Stimulated activated CD8-positive, alpha-beta memory T cell treated with anti-CD3 and anti-CD28 coated beads, Interleukin-7, amount 100 ng/mL, for 1 hour (primary cell): ENCODE data around the gene CLOCK.
"Not testable (repeated sequence)": the region's sequence is repeated elsewhere in the genome, so short reads cannot be mapped to it uniquely, and the experiment has no call there.

Source experiments
- DNase-seq, 2 donors: peaks; one replicate each; pipeline ENCODE4 v3.0.0-alpha.2; 2020; ENCODE audit warnings: low read depth in 2 of 2

CLOCK gene, protein sequence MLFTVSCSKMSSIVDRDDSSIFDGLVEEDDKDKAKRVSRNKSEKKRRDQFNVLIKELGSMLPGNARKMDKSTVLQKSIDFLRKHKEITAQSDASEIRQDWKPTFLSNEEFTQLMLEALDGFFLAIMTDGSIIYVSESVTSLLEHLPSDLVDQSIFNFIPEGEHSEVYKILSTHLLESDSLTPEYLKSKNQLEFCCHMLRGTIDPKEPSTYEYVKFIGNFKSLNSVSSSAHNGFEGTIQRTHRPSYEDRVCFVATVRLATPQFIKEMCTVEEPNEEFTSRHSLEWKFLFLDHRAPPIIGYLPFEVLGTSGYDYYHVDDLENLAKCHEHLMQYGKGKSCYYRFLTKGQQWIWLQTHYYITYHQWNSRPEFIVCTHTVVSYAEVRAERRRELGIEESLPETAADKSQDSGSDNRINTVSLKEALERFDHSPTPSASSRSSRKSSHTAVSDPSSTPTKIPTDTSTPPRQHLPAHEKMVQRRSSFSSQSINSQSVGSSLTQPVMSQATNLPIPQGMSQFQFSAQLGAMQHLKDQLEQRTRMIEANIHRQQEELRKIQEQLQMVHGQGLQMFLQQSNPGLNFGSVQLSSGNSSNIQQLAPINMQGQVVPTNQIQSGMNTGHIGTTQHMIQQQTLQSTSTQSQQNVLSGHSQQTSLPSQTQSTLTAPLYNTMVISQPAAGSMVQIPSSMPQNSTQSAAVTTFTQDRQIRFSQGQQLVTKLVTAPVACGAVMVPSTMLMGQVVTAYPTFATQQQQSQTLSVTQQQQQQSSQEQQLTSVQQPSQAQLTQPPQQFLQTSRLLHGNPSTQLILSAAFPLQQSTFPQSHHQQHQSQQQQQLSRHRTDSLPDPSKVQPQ

DNA sequence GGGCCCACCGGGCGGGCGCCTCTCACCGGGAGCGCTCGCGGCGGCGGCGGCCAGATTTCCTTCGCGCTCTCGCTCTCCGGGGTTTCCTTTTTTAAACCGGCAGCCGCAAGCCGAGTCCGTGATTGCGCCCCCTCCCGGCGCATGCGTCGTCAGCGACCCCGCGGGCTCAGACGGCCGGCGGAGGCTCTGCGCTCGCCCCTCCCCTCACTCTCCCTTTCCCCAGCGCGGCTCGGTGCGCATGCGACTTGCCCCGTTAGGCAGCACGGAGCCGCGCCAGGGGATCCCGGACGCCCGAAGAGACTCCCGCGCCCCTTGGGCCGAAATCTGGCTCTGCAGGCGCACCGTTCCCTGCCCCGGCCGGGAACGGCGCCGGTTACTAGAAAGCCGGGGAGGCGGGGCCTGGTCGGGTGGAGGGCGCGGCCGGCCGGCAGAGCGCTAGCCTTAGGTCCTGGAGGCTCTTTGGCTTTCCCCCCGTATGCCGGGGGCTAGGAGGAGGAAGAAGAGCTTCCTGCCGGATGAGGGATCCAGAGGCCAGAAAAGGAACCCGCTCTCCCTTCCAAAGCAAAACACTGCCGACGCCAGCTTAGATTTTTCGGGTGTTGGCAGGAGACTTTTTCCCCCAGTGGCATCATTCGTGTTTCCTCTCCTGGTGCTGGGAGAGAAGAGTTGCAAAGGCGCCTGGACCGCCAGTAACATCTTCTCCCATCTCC lies at the start of gene CLOCK:
TSS of gene CLOCK (minus strand) at position 154 of the 710 bp plus-strand sequence. CDS start 64,124 bp downstream, outside the sequence.
- DNase-seq = peak; percentile 69

DNA sequence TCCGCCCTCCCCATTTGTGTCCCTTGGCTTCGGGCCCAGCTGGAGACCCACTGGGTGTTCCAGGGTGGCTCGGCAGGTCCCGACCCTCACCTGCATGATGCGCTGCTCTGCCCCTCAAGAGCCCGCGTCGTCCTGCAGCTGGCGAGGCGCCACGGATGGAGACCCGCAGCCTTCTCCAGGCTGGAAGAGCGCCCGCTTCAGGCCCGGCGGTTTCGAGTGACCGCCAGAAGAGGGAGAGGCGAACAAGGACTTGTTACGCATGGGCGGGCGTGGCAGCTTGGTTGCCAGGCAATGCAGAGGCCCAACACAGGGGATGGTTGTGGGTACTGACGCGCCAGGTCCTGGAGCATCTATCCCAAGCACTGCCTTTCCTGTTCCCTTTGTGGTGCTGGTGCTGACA lies 45.3 kb upstream of the CLOCK start, which contains the start of gene PDCL2:
TSS of gene PDCL2 (minus strand) at position 232 of the 400 bp plus-strand sequence. CDS start at position 96, 136 bp downstream.
- no peak for DNase-seq

DNA sequence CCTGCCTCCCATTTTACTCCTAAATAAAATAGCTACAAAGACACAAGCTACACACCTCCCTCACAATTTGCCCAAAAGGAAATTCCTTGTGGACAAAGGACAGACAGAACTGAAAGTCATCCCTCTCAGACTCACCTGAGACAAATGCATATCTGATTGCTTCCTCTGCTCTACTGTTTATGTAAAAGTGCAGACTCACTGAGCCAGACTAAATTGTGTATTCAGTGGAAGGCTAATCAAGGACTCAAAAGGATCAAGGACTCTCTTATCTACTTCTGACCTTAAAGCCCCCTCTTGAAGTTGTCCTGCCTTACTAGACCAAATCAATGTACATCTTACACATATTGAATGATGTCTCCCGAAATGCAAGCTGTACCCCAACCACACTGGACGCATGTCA lies 41.5 kb upstream of the CLOCK start:
- DNase-seq = no peak

DNA sequence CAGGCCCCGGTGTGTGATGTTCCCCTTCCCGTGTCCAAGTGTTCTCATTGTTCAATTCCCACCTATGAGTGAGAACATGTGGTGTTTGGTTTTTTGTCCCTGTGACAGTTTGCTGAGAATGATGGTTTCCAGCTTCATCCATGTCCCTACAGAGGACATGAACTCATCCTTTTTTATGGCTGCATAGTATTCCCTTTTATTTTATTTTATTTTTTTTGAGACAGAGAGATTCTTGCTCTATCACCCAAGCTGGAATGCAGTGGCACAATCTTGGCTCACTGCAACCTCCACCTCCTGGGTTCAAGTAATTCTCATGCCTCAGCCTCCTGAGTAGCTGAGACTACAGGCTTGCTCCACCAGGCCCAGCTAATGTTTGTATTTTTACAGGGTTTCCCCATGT lies 36.1 kb upstream of the CLOCK start:
- DNase-seq = not testable (repeated sequence)

DNA sequence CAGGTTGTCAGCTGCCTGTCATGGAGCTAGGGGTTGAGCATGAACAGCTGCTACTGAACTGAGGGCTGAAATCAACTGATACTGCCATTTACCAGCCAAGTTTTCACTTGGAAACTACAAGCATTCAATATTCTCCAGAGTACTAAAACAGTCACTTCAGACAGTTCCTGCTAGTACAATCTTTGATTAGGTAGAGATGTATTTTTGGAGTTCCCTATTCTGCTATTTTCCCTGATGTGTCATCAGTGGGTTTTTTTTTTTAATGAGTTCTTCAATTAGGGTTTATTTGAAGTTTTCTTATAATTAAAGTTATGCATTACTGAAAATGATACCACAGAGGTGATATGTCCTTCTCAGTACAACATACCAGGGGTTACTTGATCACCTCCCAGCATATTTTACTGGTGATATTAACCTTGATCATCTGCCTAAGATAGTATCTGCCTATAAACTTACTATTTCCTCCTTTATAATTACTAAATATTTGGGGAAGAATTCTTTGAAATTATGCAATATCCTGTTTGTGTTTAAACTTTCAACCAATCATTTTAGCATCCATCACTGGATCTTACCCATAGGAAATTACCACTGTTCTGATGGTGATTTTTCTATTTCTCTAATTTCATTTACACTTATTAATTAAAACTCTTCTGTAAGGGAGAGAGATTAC lies 31.8 kb upstream of the CLOCK start:
- DNase-seq = no peak

DNA sequence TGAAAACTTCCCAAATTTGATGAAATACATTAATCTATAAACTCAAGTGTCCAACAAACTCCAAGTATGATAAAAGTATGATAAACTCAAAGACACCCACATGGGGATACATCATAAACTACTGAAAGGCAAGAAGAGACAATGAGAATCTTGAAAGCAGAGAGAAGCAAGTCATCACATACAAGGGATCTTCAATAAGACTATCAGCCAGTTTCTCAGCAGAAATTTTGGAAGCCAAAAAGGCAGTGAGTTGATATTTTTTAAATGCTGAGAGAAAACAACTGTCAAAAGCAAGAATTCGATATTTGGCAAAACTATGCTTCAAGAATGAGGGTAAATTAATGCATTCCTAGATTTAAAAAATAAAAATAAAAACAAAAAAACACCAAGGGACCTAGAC lies 28.8 kb upstream of the CLOCK start:
- no peak for DNase-seq

DNA sequence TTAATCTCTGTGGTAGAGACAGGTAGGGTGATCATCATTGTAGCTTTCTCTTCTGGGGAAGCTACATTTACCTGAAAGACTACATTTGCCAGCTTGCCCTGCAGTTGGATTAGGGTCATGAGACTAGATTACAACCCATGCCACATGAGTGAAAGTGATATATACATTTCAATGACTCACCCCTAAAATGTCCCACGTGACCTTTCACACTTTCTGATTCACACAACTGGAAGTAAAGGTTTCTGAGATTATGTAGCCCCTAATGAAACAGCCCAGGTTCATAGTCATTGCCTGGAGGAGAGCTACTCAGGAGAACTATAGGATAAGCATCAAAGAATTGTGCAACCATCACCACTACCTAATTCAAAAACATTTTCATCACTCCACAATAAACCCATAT lies 27.5 kb upstream of the CLOCK start:
- no peak for DNase-seq

DNA sequence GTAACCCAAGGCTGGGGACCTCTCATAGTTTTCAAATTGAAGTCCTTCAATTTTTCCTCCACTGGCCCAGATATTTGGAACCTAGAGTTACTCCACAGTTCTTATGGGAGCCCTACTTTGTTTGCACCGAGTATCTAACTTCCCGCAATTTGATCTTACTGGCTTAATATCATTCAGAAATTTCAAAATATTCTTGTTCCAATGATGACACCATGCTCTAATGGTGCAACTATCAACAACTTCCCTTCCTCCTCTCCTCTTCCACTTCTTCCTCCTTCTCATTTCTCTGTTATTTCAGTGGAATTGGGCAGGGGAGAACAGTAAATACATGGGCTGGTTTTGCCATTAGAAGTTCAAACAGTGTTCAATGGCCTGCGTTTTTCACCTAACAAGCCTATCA lies 25.1 kb upstream of the CLOCK start:
- no peak for DNase-seq

DNA sequence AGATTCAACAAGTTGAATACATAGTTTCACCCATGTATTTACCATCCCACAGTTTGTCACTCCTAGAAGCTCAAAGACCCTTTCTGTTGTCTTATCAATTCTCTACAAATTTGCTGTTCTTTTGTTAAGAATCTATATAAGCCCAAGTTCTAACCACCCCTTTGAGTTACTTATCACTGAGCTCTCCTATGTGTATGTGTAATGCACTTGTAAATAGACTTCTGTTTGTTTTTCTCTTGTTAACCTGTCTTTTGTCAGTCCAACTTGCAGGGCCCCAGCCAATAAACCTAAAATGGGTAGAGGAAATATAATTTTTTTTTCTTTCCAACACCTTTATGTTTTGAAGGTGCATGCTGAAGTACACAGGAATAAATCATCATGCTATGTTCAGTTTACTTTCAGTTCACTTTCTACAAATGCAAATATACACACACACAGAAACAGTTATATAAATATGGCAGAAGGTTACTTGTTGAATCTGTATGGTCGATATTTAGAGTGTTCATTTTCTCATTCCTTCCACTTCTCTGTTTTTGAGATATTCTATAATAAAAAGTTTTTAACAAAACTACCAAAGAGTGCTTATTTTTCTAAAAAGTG lies 22.3 kb upstream of the CLOCK start:
- no peak for DNase-seq

DNA sequence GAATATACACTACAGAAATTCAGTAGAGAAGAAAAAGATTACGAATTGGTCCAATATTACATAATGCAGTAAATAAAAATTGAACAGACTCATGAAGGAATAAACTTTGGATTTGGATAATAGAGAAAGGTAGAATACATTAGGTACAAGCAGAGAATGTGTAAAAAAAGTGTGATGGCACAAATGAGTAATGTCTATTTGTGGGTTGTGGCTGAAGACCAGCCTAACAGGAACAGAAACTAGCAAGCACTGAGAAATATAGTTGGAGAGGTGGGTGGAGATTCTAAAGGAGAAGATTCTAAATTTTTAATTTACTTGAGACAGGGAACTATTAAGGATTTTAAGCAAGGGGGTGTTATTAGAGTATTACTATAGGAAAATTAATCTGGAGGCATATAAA lies 15.2 kb upstream of the CLOCK start:
- DNase-seq = no peak

DNA sequence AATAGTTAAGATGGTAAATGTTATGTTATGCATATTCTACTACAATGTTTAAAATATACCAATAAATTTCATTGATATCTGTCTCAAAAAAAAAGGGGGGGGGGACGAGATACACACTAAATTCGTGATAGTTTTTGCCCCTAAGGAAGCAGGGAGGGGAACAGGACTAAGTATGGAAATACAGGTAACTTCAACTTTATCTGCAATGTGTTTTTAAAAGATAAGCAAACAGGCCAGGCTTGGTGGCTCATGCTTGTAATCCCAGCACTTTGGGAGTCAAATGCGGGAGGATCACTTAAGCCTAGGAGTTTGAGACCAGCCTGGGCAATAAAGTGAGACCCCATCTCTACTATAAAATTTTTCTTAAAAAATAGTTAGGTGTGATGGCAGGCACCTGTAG lies 13.4 kb upstream of the CLOCK start:
- no peak for DNase-seq

DNA sequence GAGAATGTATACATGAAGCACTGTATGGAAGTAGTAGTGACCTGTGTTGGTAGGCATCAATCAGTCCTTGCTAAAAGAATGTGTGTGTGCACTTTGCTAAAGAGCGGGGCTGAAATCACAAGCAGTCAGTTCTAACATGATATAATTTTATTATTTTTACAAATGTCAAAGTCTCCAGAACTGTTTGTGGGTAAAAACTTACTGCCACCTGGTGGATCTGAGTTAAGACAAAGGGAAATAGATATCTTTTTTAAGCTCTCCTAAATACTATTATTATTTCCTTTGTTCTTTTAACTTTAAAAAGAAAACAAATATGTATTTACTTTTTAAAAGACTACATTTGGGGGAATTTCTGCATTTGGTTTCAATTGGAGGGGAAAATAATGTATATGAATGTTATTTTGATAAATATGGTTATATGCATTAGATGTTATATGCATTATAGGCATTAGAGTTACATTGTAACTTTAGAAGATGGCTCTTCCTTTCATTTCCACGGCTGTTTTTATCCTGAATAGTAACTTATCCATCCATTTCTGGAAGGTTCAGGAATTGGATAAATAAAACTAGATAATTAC lies 7.8 kb upstream of the CLOCK start:
- DNase-seq = no peak

DNA sequence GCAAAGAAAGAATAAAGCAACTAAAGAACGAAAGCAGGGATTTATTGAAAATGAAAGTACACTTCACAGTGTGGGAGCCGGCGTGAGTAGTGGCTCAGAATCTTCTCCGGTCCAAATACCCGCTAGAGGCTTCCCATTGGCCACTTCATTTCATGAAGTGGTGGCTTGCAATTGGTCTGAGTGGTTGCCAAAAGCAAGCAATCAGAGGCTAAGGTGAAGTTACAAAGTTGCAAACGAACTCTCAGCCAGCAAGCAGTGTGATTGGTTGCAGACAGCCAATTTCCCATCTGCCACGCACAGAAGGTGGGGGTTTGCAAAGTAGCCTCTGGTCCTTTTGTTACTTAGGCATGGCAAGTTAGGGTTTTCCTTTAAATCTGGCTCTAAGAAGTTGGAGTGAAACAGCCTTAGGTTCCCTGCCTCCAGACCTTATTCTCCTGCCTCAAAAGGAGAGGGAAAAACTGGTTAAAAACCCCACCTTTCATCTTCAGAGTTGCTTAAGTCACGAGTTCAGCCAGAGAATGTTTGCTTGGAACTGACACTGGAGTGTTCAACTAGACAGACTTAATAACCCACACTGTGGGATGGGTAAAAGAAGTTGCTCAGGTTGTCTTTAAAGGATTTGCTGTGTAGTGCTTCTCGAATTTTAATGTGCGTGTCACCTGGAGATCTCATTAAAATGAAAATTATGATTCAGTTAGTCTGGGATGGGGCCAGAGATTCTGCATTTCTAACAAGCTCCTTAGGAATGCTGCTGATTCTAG lies 6.9 kb upstream of the CLOCK start:
- DNase-seq = no peak

DNA sequence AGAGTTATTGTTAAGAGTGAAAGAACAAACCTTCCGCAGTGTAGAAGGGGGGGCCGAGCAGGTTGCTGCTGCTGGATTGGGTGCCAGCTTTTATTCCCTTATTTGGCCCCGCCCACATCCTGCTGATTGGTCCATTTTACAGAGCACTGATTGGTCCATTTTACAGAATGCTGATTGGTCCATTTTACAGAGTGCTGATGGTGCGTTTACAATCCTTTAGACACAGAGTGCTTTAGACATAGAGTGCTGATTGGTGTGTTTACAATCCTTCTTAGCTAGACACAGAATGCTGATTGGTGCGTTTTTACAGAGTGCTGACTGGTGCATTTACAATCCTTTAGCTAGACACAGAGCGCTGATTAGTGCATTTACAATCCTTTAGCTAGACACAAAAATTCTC lies 5.3 kb upstream of the CLOCK start:
- DNase-seq = not testable (repeated sequence)

DNA sequence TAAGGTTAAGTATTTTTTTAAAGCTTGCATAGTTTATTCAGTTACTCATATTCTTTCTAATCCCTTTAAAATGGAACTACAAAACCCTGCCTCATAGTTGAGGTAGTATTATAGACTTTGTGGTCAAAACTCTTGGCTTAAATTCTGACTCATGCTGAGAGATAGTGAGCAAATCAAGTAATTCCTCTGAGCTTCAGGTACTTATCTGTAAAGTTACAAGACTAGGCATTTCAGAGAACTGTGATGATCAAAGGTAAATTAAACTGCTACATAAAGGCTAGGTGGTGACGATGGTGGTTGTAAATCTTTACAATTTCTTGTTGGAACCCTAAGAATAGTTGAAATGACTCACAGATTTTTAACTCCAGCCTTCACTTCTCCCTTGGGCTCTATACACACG lies 3.2 kb upstream of the CLOCK start:
- no peak for DNase-seq

DNA sequence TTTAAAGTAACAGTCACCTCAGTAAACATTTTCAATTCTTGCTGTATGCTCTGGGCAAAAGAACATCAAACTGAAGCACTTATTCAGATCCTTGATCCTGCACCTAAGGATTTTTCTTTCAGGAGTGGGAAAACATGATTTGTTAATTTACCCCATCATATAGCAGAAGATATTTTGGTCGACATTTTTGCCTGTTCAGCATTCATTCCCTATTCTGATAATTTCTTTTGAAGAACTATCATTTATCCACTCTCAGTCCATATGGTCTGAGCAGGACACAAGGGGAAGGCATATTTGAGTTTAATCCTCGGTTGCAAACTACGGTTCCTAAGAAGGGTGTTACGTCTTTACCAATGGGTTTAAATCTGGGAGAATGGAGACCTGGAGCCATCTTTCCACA lies 1.2 kb upstream of the CLOCK start:
- no peak for DNase-seq

DNA sequence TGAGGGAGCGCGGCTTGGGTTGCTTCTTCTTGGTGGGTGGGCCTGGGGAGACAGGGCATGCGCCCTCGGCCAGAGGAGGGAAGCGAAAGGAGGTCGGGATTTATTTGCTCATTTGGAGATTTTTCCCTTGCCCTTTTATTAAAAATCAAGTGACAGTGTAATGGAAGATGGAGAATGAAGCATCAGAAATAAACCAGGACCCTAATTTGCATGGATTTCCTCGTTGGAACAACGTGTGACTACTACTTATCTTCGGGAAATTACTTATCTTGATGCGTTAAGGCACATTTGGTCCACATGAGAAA lies 709 bp upstream of the CLOCK start:
- no peak for DNase-seq

DNA sequence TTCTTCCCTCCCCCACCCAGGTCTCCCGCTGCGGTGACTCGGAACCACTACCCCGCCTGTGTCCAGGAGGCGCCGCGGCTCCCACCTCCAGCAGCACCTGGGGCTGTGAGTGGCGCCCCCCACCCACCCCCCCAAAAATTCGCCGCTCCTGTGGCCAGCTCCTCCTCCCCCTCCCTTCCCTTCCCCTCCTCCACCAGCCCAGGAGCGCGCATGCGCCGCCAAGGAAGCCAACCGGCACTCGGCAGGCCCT lies 278 bp downstream of the CLOCK start:
- peak in 1 of 2 donors; percentile 25 for DNase-seq

DNA sequence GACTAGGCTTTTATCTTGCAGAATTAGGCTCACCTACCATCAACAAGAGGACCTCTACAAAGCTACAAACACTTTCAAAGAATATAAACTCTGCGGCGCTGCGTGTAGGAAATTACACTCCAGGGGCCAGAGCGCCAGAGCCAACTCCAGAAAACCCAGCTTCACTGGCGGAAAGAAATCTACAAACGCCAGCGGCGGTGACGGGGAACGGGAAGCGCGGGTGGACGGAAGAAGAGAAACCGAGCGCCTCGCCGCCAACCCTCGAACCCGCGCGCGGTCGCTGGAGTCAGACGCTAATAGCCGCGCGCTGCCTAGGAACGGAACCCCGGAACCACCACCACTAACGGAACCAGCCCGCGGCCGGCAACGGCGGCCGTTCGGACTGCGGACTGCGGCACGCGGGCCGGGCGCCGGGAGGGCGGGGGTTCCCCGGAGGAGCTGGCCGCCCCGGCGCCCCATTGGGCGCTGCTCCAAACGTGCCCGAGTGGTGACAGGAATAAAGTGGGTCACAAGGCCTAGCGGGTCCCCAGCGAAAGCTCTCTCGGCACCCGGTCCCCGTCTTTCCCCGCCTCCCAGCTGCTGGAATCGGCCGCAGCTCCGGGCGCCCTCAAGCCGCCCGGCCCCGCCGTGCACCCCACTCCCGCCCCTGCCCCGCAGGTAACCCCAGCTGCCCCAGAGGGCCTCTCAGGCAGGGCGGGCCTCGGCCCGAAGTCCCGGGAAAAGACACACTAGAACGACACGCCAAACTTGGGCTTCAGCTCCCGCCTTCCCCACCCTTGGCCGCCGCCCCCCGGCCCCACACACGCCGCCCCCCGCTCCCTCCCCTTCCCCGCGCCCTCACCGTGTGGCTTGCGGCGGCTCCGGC lies 836 bp downstream of the CLOCK start:
- DNase-seq = peak; percentile 30 to 37

DNA sequence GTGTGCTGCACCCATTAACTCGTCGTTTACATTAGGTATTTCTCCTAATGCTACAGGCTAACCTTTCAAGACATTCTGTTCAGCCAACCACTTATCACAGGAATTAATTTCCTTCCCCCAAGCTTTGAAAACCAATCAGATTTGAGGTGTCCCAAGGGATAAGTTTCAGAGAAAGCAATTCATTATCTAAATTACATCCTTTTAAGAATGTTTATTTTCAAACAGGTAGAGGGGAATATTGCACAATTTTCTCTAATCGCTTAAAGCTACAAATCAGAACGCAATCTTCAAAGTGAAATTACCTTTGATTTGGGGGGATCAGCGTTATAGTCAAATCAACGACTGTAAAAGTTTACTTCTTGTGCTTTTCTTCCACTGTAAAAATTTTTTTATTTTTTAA lies 1.6 kb downstream of the CLOCK start:
- DNase-seq = no peak
